Measurements from ENCODE around the gene PRKAA2.

Gene PRKAA2

GRCh38 chr1:56654126-56654923 lies 9.2 kb downstream of the PRKAA2 start:
- in situ Hi-C loops (cut with MboI; ENCODE audit: low sequenced_read_pairs): no loop called here

GRCh38 chr1:56655991-56656613 lies 11.0 kb downstream of the PRKAA2 start:
- in situ Hi-C loops (cut with MboI; ENCODE audit: low sequenced_read_pairs): no loop called here

- in situ Hi-C loops (cut with MboI; ENCODE audit: low sequenced_read_pairs): no loop called here
Measured at GRCh38 chr1:56658254-56658653, 13.1 kb downstream of the PRKAA2 start.

GRCh38 chr1:56660293-56660692 lies 15.2 kb downstream of the PRKAA2 start:
- in situ Hi-C loops (cut with MboI; ENCODE audit: low sequenced_read_pairs): no loop called here

GRCh38 chr1:56663846-56664245 lies 18.7 kb downstream of the PRKAA2 start:
- in situ Hi-C loops (cut with MboI; ENCODE audit: low sequenced_read_pairs): no loop called here

GRCh38 chr1:56665384-56665783 lies 20.3 kb downstream of the PRKAA2 start:
- in situ Hi-C loops (cut with MboI; ENCODE audit: low sequenced_read_pairs): no loop called here

GRCh38 chr1:56666112-56666608 lies 21.0 kb downstream of the PRKAA2 start:
- in situ Hi-C loops (cut with MboI; ENCODE audit: low sequenced_read_pairs): no loop called here

GRCh38 chr1:56670350-56670749 lies 25.2 kb downstream of the PRKAA2 start:
- in situ Hi-C loops (cut with MboI; ENCODE audit: low sequenced_read_pairs): no loop called here

- in situ Hi-C loops (cut with MboI; ENCODE audit: low sequenced_read_pairs): no loop called here
Measured at GRCh38 chr1:56671085-56671484, 26.0 kb downstream of the PRKAA2 start.

- in situ Hi-C loops (cut with MboI; ENCODE audit: low sequenced_read_pairs): no loop called here
Measured at GRCh38 chr1:56671542-56671941, 26.4 kb downstream of the PRKAA2 start.

- in situ Hi-C loops (cut with MboI; ENCODE audit: low sequenced_read_pairs): no loop called here
Measured at GRCh38 chr1:56672579-56672978, 27.5 kb downstream of the PRKAA2 start.

- in situ Hi-C loops (cut with MboI; ENCODE audit: low sequenced_read_pairs): no loop called here
Measured at GRCh38 chr1:56675763-56676162, 30.6 kb downstream of the PRKAA2 start.

GRCh38 chr1:56676571-56677035 lies 31.5 kb downstream of the PRKAA2 start:
- in situ Hi-C loops (cut with MboI; ENCODE audit: low sequenced_read_pairs): no loop called here

GRCh38 chr1:56683569-56683968 lies 38.5 kb downstream of the PRKAA2 start:
- in situ Hi-C loops (cut with MboI; ENCODE audit: low sequenced_read_pairs): no loop called here

- in situ Hi-C loops (cut with MboI; ENCODE audit: low sequenced_read_pairs): no loop called here
Measured at GRCh38 chr1:56686169-56686568, 41.1 kb downstream of the PRKAA2 start.

GRCh38 chr1:56688522-56689026 lies 43.5 kb downstream of the PRKAA2 start:
- in situ Hi-C loops (cut with MboI; ENCODE audit: low sequenced_read_pairs): no loop called here

- in situ Hi-C loops (cut with MboI; ENCODE audit: low sequenced_read_pairs): no loop called here
Measured at GRCh38 chr1:56696663-56697062, 51.5 kb downstream of the PRKAA2 start.

GRCh38 chr1:56703747-56704146 lies 58.6 kb downstream of the PRKAA2 start:
- in situ Hi-C loops (cut with MboI; ENCODE audit: low sequenced_read_pairs): no loop called here

GRCh38 chr1:56707379-56707778 lies 62.3 kb downstream of the PRKAA2 start:
- in situ Hi-C loops (cut with MboI; ENCODE audit: low sequenced_read_pairs): no loop called here

- in situ Hi-C loops (cut with MboI; ENCODE audit: low sequenced_read_pairs): no loop called here
Measured at GRCh38 chr1:56709269-56709880, 64.3 kb downstream of the PRKAA2 start.

GRCh38 chr1:56709995-56710394 lies 64.9 kb downstream of the PRKAA2 start:
- in situ Hi-C loops (cut with MboI; ENCODE audit: low sequenced_read_pairs): no loop called here

- in situ Hi-C loops (cut with MboI; ENCODE audit: low sequenced_read_pairs): no loop called here
Measured at GRCh38 chr1:56710646-56711045, 65.5 kb downstream of the PRKAA2 start.

Data from HL-60/S4 (cell line).